Testis (tissue), 3 donors: ENCODE results near the gene FAXC. TPM values are rescaled to one million over a fixed set of nuclear protein-coding genes. Genes with fewer than 3 reads are reported as not detected.

Experiments
- DNase-seq: peaks from one replicate; pipeline ENCODE4 v3.0.0-alpha.2; 2019
- H3K27ac ChIP-seq, 2 donors: fragments of 200-600 bp; sonication (generic); one replicate each; pipeline ENCODE4 v1.5.1; 2019
- H3K27me3 ChIP-seq: fragments of 200-600 bp; sonication (generic); one replicate; pipeline ENCODE4 v1.5.1; 2019
- H3K36me3 ChIP-seq: fragments of 200-600 bp; sonication (generic); one replicate; pipeline ENCODE4 v1.5.1; 2017; ENCODE audit warnings: low read depth; ENCODE audit errors: missing control alignments
- H3K4me1 ChIP-seq: fragments of 200-600 bp; sonication (generic); one replicate; pipeline ENCODE4 v1.5.1; 2019
- H3K4me3 ChIP-seq, 2 donors: fragments of 200-600 bp; sonication (generic); one replicate each; pipeline ENCODE4 v1.5.1; 2017 to 2019
- H3K9me3 ChIP-seq: fragments of 200-600 bp; sonication (generic); one replicate; pipeline ENCODE4 v1.5.1; 2017
- POLR2A ChIP-seq: fragments of 450-650 bp; IDR thresholded peaks from one replicate; pipeline ENCODE4 v1.6.1; 2017; ENCODE audit warnings: antibody characterized with exemption, mild to moderate bottlenecking, moderate library complexity
- WGBS, 2 donors: methylation state at CpG; one replicate each; pipeline ENCODE4 v1.1.5; 2018; 5-methylcytosine and 5-hydroxymethylcytosine counted together
- intact Hi-C: fragments of 100-400 bp; cut with DNase I; formaldehyde crosslinking; loops from one replicate; pipeline ENCODE4 v1.15.1; 2023; ENCODE audit warnings: low total_unique reads
- polyA plus RNA-seq: library from polyadenylated mRNA; stranded (reverse); fragments of 350-450 nt; fragmentation: Illumina TruSeq; extraction: RNeasy Lipid Tissue Mini Kit (QIAGEN cat#74804); gene quantifications from one replicate; pipeline ENCODE4 v1.2.3, GENCODE V29; 2014; ENCODE audit warnings: low read depth, low replicate concordance; ENCODE audit not compliant: insufficient read depth
- total RNA-seq, 2 donors: library from RNA; depleted of rRNA; stranded (reverse); fragments of >200 nt; gene quantifications; one replicate each; pipeline ENCODE4 v1.2.3, GENCODE V29; 2016
- TF ChIP-seq, protein P1 (sequence below), 3 experiments: fragments of 450-650 bp in 2 of 3; fragments of 200-600 bp in 1 of 3; sonication (generic) in 1 of 3; IDR thresholded peaks; one replicate each; pipeline ENCODE4 v1.5.1; 2016 to 2019; ENCODE audit warnings: antibody characterized with exemption in 3 of 3, mild to moderate bottlenecking in 2 of 3, moderate library complexity in 1 of 3

The FAXC gene
- total and polyA plus RNA-seq, 3 donors from 2014 or later, result 2.7 to 5.9 (median 5.0) TPM

- Histone ChIP-seq H3K27me3 (no peaks in the 10 kb centered on the region), H3K9me3 (no peaks in the 10 kb centered on the region), H3K4me3 (no peak overlapping the region), H3K27ac (no peak overlapping the region), H3K4me1 (no peaks in the 10 kb centered on the region), H3K36me3 (no peaks in the 10 kb centered on the region)
- TF ChIP-seq, protein P1, sequence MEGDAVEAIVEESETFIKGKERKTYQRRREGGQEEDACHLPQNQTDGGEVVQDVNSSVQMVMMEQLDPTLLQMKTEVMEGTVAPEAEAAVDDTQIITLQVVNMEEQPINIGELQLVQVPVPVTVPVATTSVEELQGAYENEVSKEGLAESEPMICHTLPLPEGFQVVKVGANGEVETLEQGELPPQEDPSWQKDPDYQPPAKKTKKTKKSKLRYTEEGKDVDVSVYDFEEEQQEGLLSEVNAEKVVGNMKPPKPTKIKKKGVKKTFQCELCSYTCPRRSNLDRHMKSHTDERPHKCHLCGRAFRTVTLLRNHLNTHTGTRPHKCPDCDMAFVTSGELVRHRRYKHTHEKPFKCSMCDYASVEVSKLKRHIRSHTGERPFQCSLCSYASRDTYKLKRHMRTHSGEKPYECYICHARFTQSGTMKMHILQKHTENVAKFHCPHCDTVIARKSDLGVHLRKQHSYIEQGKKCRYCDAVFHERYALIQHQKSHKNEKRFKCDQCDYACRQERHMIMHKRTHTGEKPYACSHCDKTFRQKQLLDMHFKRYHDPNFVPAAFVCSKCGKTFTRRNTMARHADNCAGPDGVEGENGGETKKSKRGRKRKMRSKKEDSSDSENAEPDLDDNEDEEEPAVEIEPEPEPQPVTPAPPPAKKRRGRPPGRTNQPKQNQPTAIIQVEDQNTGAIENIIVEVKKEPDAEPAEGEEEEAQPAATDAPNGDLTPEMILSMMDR (IDR thresholded peaks at IDR 0.05), result no peak
- 79 to 97% methylated on average over 3 of the region's 3 CpGs for WGBS, 2 donors
- no peak for DNase-seq
- intact Hi-C loops, result no loop called here
Observed at GRCh38 chr6:99318566-99318965, 30.9 kb downstream of the FAXC start.

DNA sequence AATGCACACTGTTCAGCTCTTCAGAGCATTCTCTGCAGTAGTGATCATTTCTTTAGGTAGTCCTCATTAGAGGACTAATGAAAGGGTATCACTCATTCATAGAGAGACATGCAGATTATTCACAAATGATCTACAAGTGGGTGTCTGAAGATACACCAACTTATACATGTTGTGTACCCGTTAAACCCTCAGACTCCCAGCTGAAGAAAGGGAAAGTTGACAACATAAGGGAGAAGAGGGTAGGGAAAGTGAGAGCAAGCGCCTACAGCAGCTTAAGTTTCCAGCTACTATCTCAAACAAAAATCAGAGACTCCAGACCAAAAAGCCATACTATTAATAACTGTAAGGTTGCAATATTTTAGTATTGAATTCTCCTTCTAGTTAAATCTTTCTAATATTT is 37.1 kb downstream of the FAXC start:
- Histone ChIP-seq H3K27ac (no peak overlapping the region), H3K27me3 (no peaks in the 10 kb centered on the region), H3K4me3 (no peak overlapping the region), H3K4me1 (no peaks in the 10 kb centered on the region), H3K36me3 (no peaks in the 10 kb centered on the region), H3K9me3 (no peaks in the 10 kb centered on the region)
- 48 to 65% methylated on average over 2 of the region's 2 CpGs for WGBS, 2 donors
- DNase-seq, result no peak
- no peak for TF ChIP-seq POLR2A
- TF ChIP-seq, protein P1 (IDR thresholded peaks at IDR 0.05), result no peak
- intact Hi-C loops, result no loop called here

DNA sequence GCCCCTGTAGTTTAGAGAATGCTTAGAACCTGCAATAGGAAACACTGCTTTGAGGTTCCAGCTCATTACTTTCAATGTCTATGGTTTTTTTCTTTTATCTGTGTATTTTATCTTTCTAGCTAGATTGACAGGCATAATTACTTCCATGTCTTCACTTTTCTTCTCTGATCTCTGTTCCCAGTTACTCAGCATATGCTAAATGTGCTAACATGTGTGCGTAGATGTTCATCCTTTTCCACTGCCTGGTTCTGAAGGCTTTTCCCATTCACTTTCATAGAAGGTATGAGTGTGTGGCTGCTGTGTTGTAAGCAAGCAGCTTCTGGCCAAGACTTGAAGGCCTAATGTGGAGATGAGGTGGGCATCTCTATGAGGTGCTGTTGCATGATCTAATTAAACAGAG is 38.9 kb downstream of the FAXC start:
- WGBS, 2 donors, result 98 to 100% methylated on average over 1 of the region's 1 CpG
- intact Hi-C loops, result no loop called here

DNA sequence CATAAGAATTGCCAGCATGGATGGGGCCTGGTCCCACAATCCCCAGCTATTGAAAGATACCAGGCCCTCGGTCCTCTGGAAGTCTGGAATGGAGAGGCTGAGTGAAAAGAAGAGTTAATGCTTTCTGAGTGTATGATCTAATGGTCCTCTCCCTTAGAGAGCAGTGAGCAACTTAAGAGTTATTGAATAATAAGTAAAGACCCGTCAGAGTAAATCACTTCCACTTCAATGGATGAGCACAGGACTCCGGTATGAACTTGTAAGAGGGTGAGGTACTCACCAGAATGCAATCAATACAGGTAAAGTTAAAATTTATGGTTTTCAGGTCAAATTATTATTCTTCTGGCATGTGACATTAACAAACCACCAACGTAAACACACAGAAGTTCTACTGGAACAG is 39.9 kb downstream of the FAXC start:
- no peaks in the 10 kb centered on the region for H3K9me3 ChIP-seq
- H3K27ac ChIP-seq, result no peak overlapping the region
- no peaks in the 10 kb centered on the region for H3K27me3 ChIP-seq
- DNase-seq, result no peak
- no peaks in the 10 kb centered on the region for H3K36me3 ChIP-seq
- no peaks in the 10 kb centered on the region for H3K4me1 ChIP-seq
- 92 to 94% methylated on average over 4 of the region's 4 CpGs for WGBS, 2 donors
- no peak overlapping the region for H3K4me3 ChIP-seq
- intact Hi-C loops, result no loop called here
- TF ChIP-seq, protein P1 (IDR thresholded peaks at IDR 0.05), result no peak
- TF ChIP-seq POLR2A, result no peak

More for the DNA sequence above, 38.9 kb downstream of the FAXC start:
- TF ChIP-seq, protein P1 (IDR thresholded peaks at IDR 0.05), result no peak
- TF ChIP-seq POLR2A, result no peak
- Histone ChIP-seq H3K27ac (no peak overlapping the region), H3K27me3 (no peaks in the 10 kb centered on the region), H3K4me1 (no peaks in the 10 kb centered on the region), H3K4me3 (no peak overlapping the region), H3K36me3 (no peaks in the 10 kb centered on the region), H3K9me3 (no peaks in the 10 kb centered on the region)
- DNase-seq, result no peak

GRCh38 chr6:99308788-99309187 is 40.7 kb downstream of the FAXC start:
- Histone ChIP-seq H3K9me3 (no peaks in the 10 kb centered on the region), H3K4me1 (no peaks in the 10 kb centered on the region), H3K36me3 (no peaks in the 10 kb centered on the region), H3K27me3 (no peaks in the 10 kb centered on the region), H3K4me3 (no peak overlapping the region), H3K27ac (no peak overlapping the region)
- TF ChIP-seq, protein P1 (IDR thresholded peaks at IDR 0.05), result no peak
- no peak for TF ChIP-seq POLR2A
- intact Hi-C loops, result no loop called here
- no peak for DNase-seq
- WGBS, 2 donors, result 76 to 81% methylated on average over 3 of the region's 3 CpGs
